Measurements from ENCODE around the gene FAM181A. TPM values are rescaled to one million over a fixed set of nuclear protein-coding genes. Genes with fewer than 3 reads are reported as not detected.

Gene FAM181A
- total RNA-seq, 5 donors from 2014 or later (not counting 1 experiment from before 2014, with no cell fraction given) = not detected

DNA sequence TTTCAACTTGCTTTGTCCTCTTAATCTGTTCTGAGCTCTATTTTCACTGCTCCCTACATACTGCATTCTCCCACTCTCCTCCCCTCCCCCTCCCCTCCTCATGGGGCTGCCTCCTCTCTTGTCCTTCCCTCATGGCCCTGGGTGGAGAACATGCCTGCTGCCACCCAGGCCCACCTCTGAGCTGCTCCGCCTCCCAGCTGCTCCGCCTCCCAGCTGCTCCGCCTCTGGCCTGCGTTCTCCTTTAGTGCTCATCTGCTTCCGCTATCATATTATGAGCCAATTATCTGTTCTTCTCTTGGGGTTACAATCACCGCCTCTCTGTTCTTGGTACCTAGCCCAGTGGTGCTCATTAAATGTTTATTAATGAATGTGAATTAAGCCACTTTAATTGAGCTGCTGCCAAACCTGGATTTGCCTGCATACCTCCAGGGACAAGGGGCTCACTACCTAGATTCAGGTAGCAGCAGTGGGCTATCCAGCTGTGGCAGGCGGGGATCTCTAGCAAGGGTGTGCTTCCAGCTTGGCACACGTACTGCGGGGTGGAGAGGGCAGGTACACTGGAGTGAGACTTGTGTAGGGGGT is 32.0 kb upstream of the FAM181A start:
- no peaks in the 10 kb centered on the region for H3K36me3 Mint-ChIP-seq
- ATAC-seq (replicated peaks in 1 of 4) = no peak
- H3K36me3 ChIP-seq (ENCODE audit: control insufficient read depth in 2 of 2, extremely low read depth in 1 of 2, insufficient read depth in 1 of 2, low read length in 1 of 2) = no peaks in the 10 kb centered on the region
- ChIA-PET CTCF (interaction anchor here (0.6 to 0.9 kb wide), 2 partner anchors 13 to 1664 kb away, joined by 3 read pairs; no protein-coding TSS in a partner anchor), POLR2A (no interaction called here)
- no peaks in the 10 kb centered on the region for H3K9me3 Mint-ChIP-seq
- 92% methylated on average over 9 of the region's 9 CpGs for WGBS (ENCODE audit: insufficient coverage)
- no peak overlapping the region for H3K4me3 Mint-ChIP-seq
- H3K27me3 Mint-ChIP-seq = peaks cover 12 to 31% of the 10 kb centered on the region in 2 donors
- DNase-seq = no peak
- H3K27ac ChIP-seq (ENCODE audit: low read length) = no peak overlapping the region
- H3K4me1 ChIP-seq (ENCODE audit: control insufficient read depth in 1 of 2, extremely low read depth in 1 of 2, insufficient read depth in 2 of 2, low read length in 2 of 2) = peaks cover 0 to 6% of the 10 kb centered on the region in 2 experiments
- no peaks in the 10 kb centered on the region for H3K4me1 Mint-ChIP-seq
- peaks cover 0 to 40% of the 10 kb centered on the region in 2 experiments for H3K27me3 ChIP-seq (replicated peaks in 1 of 2; ENCODE audit: control insufficient read depth in 2 of 2, extremely low read depth in 1 of 2, insufficient read depth in 2 of 2, low read length in 1 of 2)
- H3K4me3 ChIP-seq (ENCODE audit: control insufficient read depth in 1 of 2, extremely low read depth in 1 of 2, low read length in 1 of 2) = no peak overlapping the region
- no peaks in the 10 kb centered on the region for H3K9me3 ChIP-seq
- H3K27ac Mint-ChIP-seq = no peak overlapping the region

DNA sequence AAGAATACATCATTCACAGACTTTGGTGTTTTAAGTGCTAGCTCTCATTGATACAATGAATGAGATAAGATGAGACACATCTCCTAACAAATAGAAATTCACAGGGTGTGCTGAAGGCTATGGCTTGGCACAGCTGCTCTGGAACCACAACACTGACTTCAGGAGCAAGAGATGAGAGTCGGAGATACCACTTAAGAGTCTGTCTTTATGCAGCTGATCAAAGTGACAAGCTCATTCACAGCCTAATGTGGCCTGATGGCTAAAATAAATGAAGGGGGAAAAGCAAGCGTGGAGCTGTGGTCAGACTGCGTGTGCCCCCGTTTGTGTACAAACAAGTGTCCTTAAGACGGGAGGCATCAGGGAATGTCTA is 29.7 kb upstream of the FAM181A start:
- peaks cover 0 to 21% of the 10 kb centered on the region in 2 experiments for H3K27me3 ChIP-seq (replicated peaks in 1 of 2; ENCODE audit: control insufficient read depth in 2 of 2, extremely low read depth in 1 of 2, insufficient read depth in 2 of 2, low read length in 1 of 2)
- no peak overlapping the region for H3K27ac ChIP-seq (ENCODE audit: low read length)
- 66% methylated on average over 5 of the region's 5 CpGs for WGBS (ENCODE audit: insufficient coverage)
- H3K4me1 ChIP-seq (ENCODE audit: control insufficient read depth in 1 of 2, extremely low read depth in 1 of 2, insufficient read depth in 2 of 2, low read length in 2 of 2) = peaks cover 0 to 6% of the 10 kb centered on the region in 2 experiments
- H3K9me3 ChIP-seq = no peaks in the 10 kb centered on the region
- ChIA-PET CTCF (interaction anchor here in 1 of 2 donors (0.6 kb wide), 1 partner anchor 191 kb away, joined by 4 read pairs; no protein-coding TSS in a partner anchor), POLR2A (no interaction called here)
- Mint-ChIP-seq H3K27ac (no peak overlapping the region), H3K4me1 (no peaks in the 10 kb centered on the region), H3K27me3 (peaks cover 3 to 10% of the 10 kb centered on the region in 2 donors), H3K9me3 (no peaks in the 10 kb centered on the region), H3K36me3 (no peaks in the 10 kb centered on the region), H3K4me3 (no peak overlapping the region)
- no peak overlapping the region for H3K4me3 ChIP-seq (ENCODE audit: control insufficient read depth in 1 of 2, extremely low read depth in 1 of 2, low read length in 1 of 2)
- no peaks in the 10 kb centered on the region for H3K36me3 ChIP-seq (ENCODE audit: control insufficient read depth in 2 of 2, extremely low read depth in 1 of 2, insufficient read depth in 1 of 2, low read length in 1 of 2)
- ATAC-seq (replicated peaks in 1 of 4) (no peak), DNase-seq (no peak)

DNA sequence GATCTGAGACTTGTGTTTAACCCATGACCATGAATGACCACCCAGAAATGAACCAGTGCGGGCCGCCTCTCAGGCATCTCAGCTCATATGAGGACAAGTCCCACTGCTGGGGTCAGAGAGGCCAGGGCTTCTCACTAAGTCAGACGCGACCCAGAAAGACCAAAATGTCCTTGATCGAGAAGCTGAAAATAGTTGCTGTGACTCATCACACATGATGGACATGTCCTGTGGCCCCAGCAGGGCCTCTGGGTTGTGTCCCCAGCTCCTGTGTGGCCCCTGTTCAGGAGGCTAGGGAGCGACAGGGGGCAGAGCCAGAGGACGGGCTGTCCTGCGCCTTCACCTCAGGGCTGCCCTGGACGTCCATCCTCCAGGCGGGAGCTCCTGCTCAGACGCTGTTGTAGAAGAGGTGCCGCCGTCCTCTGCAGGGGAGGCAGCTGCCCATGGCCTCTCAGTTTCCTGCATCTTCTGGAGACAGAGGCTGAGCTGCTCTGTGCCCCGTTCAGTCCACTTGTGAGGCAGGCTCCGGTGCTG is 29.0 kb upstream of the FAM181A start:
- DNase-seq (no peak), ATAC-seq (replicated peaks in 1 of 4) (no peak)
- peaks cover 3 to 15% of the 10 kb centered on the region in 2 donors for H3K27me3 Mint-ChIP-seq
- H3K4me3 Mint-ChIP-seq = no peak overlapping the region
- Histone ChIP-seq H3K9me3 (no peaks in the 10 kb centered on the region), H3K36me3 (ENCODE audit: control insufficient read depth in 2 of 2, extremely low read depth in 1 of 2, insufficient read depth in 1 of 2, low read length in 1 of 2) (no peaks in the 10 kb centered on the region), H3K4me3 (ENCODE audit: control insufficient read depth in 1 of 2, extremely low read depth in 1 of 2, low read length in 1 of 2) (no peak overlapping the region), H3K27ac (ENCODE audit: low read length) (no peak overlapping the region), H3K27me3 (replicated peaks in 1 of 2; ENCODE audit: control insufficient read depth in 2 of 2, extremely low read depth in 1 of 2, insufficient read depth in 2 of 2, low read length in 1 of 2) (peaks cover 0 to 18% of the 10 kb centered on the region in 2 experiments), H3K4me1 (ENCODE audit: control insufficient read depth in 1 of 2, extremely low read depth in 1 of 2, insufficient read depth in 2 of 2, low read length in 2 of 2) (no peaks in the 10 kb centered on the region)
- no peaks in the 10 kb centered on the region for H3K36me3 Mint-ChIP-seq
- no peaks in the 10 kb centered on the region for H3K9me3 Mint-ChIP-seq
- POLR2A ChIA-PET = no interaction called here
- H3K4me1 Mint-ChIP-seq = no peaks in the 10 kb centered on the region
- CTCF ChIA-PET = no interaction called here
- H3K27ac Mint-ChIP-seq = no peak overlapping the region
- WGBS (ENCODE audit: insufficient coverage) = 88% methylated on average over 15 of the region's 15 CpGs

DNA sequence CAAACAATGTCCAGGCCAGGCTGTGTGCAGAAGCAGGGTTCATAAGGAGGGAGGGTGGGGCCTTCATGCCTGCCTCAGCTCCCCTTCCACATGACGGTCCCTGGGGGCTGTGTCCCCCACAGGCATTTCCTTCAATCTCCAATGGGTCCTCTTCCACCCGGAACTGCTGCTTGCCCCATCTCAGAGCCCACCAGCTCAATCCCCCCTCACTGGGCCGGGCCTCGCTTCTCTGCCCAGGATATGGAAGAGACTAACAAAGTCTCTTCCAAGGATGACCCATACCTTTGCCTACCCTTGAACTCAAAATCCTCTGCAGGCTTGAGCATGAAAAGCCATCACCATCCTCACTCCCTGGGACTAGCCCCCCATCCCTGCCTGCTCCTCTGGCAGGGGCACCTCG is 28.4 kb upstream of the FAM181A start:
- POLR2A ChIA-PET = no interaction called here
- Mint-ChIP-seq H3K9me3 (no peaks in the 10 kb centered on the region), H3K27ac (no peak overlapping the region), H3K27me3 (peaks cover 9 to 20% of the 10 kb centered on the region in 2 donors), H3K4me1 (no peaks in the 10 kb centered on the region), H3K4me3 (no peak overlapping the region), H3K36me3 (no peaks in the 10 kb centered on the region)
- Histone ChIP-seq H3K27ac (ENCODE audit: low read length) (no peak overlapping the region), H3K4me3 (ENCODE audit: control insufficient read depth in 1 of 2, extremely low read depth in 1 of 2, low read length in 1 of 2) (no peak overlapping the region), H3K27me3 (replicated peaks in 1 of 2; ENCODE audit: control insufficient read depth in 2 of 2, extremely low read depth in 1 of 2, insufficient read depth in 2 of 2, low read length in 1 of 2) (peaks cover 0 to 23% of the 10 kb centered on the region in 2 experiments), H3K36me3 (ENCODE audit: control insufficient read depth in 2 of 2, extremely low read depth in 1 of 2, insufficient read depth in 1 of 2, low read length in 1 of 2) (no peaks in the 10 kb centered on the region), H3K4me1 (ENCODE audit: control insufficient read depth in 1 of 2, extremely low read depth in 1 of 2, insufficient read depth in 2 of 2, low read length in 2 of 2) (no peaks in the 10 kb centered on the region), H3K9me3 (no peaks in the 10 kb centered on the region)
- no peak for ATAC-seq (replicated peaks in 1 of 4)
- no peak for DNase-seq
- CTCF ChIA-PET = no interaction called here
- 76% methylated on average over 5 of the region's 5 CpGs for WGBS (ENCODE audit: insufficient coverage)

- ChIA-PET POLR2A (no interaction called here), CTCF (no interaction called here)
- DNase-seq (no peak), ATAC-seq (replicated peaks in 1 of 4) (no peak)
- Mint-ChIP-seq H3K27me3 (peaks cover 12 to 42% of the 10 kb centered on the region in 2 donors), H3K9me3 (no peaks in the 10 kb centered on the region), H3K4me1 (no peaks in the 10 kb centered on the region), H3K36me3 (no peaks in the 10 kb centered on the region), H3K4me3 (no peak overlapping the region), H3K27ac (no peak overlapping the region)
- no peak overlapping the region for H3K4me3 ChIP-seq (ENCODE audit: control insufficient read depth in 1 of 2, extremely low read depth in 1 of 2, low read length in 1 of 2)
- H3K36me3 ChIP-seq (ENCODE audit: control insufficient read depth in 2 of 2, extremely low read depth in 1 of 2, insufficient read depth in 1 of 2, low read length in 1 of 2) = no peaks in the 10 kb centered on the region
- H3K4me1 ChIP-seq (ENCODE audit: control insufficient read depth in 1 of 2, extremely low read depth in 1 of 2, insufficient read depth in 2 of 2, low read length in 2 of 2) = peaks cover 0 to 4% of the 10 kb centered on the region in 2 experiments
- 61% methylated on average over 6 of the region's 6 CpGs for WGBS (ENCODE audit: insufficient coverage)
- peaks cover 0 to 36% of the 10 kb centered on the region in 2 experiments for H3K27me3 ChIP-seq (replicated peaks in 1 of 2; ENCODE audit: control insufficient read depth in 2 of 2, extremely low read depth in 1 of 2, insufficient read depth in 2 of 2, low read length in 1 of 2)
- H3K9me3 ChIP-seq = no peaks in the 10 kb centered on the region
- no peak overlapping the region for H3K27ac ChIP-seq (ENCODE audit: low read length)
Observed at GRCh38 chr14:93901813-93902212, 25.3 kb upstream of the FAM181A start.

DNA sequence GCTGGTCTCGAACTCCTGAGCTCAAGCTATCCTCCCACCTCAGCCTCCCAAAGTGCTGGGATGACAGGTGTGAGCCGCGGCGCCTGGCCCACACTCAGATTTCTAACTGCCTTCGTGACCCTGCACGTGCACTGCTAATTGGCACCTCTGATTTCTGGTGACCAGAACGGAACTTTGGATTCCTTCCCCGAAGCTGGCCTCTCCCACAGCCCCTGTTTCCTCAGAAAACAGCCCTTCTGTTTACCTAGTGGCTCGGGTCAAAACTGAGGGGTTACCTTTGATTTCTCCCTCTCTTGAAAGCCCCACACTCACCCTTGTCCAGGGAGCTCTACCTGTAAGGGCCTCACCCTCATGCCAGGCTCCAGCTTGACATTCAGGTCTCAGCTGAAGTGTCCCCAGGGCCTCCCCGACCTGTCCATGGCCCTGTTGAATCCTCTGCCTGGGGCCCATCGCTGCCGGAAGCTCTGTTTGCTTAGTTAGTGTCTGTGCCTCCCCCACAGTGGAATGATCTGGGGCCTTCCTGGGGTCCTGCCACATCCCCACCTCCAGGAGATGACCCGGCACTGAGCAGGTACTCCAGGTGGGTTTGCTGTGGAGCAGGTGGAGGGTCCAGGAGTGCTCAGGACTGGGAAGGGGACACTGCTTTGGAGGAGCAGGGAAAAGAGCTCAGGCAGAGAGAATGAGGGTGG is 24.4 kb upstream of the FAM181A start:
- no peaks in the 10 kb centered on the region for H3K36me3 Mint-ChIP-seq
- no peak overlapping the region for H3K4me3 Mint-ChIP-seq
- H3K27me3 Mint-ChIP-seq = peaks cover 12 to 37% of the 10 kb centered on the region in 2 donors
- no peak for DNase-seq
- 75% methylated on average over 10 of the region's 13 CpGs for WGBS (ENCODE audit: insufficient coverage)
- Histone ChIP-seq H3K4me1 (ENCODE audit: control insufficient read depth in 1 of 2, extremely low read depth in 1 of 2, insufficient read depth in 2 of 2, low read length in 2 of 2) (peaks cover 0 to 5% of the 10 kb centered on the region in 2 experiments), H3K36me3 (ENCODE audit: control insufficient read depth in 2 of 2, extremely low read depth in 1 of 2, insufficient read depth in 1 of 2, low read length in 1 of 2) (no peaks in the 10 kb centered on the region), H3K4me3 (ENCODE audit: control insufficient read depth in 1 of 2, extremely low read depth in 1 of 2, low read length in 1 of 2) (no peak overlapping the region), H3K27me3 (replicated peaks in 1 of 2; ENCODE audit: control insufficient read depth in 2 of 2, extremely low read depth in 1 of 2, insufficient read depth in 2 of 2, low read length in 1 of 2) (peaks cover 0 to 36% of the 10 kb centered on the region in 2 experiments), H3K9me3 (no peaks in the 10 kb centered on the region), H3K27ac (ENCODE audit: low read length) (no peak overlapping the region)
- ATAC-seq (replicated peaks in 1 of 4) = no peak
- no peaks in the 10 kb centered on the region for H3K4me1 Mint-ChIP-seq
- H3K9me3 Mint-ChIP-seq = no peaks in the 10 kb centered on the region
- ChIA-PET POLR2A (interaction anchor here in 1 of 2 donors (0.8 kb wide), 1 partner anchor 210 kb away, joined by 4 read pairs; no protein-coding TSS in a partner anchor), CTCF (no interaction called here)
- H3K27ac Mint-ChIP-seq = no peak overlapping the region

Data from T-cell (primary cell).